Neural cell (in vitro differentiated cells): ENCODE measurements around the gene SLC17A7. TPM values are rescaled to one million over a fixed set of nuclear protein-coding genes. Genes with fewer than 3 reads are reported as not detected.

Source experiments
- H2AFZ ChIP-seq: fragments of 200-600, 300-800 bp; sonication (generic), shearing (Covaris generic); 2 replicates; pipeline ENCODE4 v1.6.0; 2014; ENCODE audit warnings: low read depth, mild to moderate bottlenecking, antibody characterized with exemption, low read length, moderate library complexity
- H3F3A ChIP-seq: fragments of 200-600 bp; shearing (Covaris generic); 2 replicates; pipeline ENCODE4 v1.6.1; 2016; ENCODE audit warnings: mild to moderate bottlenecking, moderate library complexity, mixed read lengths, antibody characterized with exemption, low read length; ENCODE audit not compliant: insufficient read depth, poor library complexity, severe bottlenecking
- H3K27ac ChIP-seq: fragments of 200-600, 300-800 bp; sonication (generic), shearing (Covaris generic); 2 replicates; pipeline ENCODE4 v1.5.1; 2014; ENCODE audit warnings: mild to moderate bottlenecking, low read length, moderate library complexity
- H3K27me3 ChIP-seq: fragments of 300-800, 200-600 bp; sonication (generic), shearing (Covaris generic); 2 replicates; pipeline ENCODE4 v1.6.0; 2014; ENCODE audit warnings: mild to moderate bottlenecking, low read depth, low read length, moderate library complexity; ENCODE audit not compliant: insufficient read depth
- H3K36me3 ChIP-seq: fragments of 300-800, 200-600 bp; sonication (generic), shearing (Covaris generic); 2 replicates; pipeline ENCODE4 v1.5.1; 2014; ENCODE audit warnings: mild to moderate bottlenecking, antibody characterized with exemption, low read length, moderate library complexity; ENCODE audit not compliant: insufficient read depth
- H3K4me2 ChIP-seq: fragments of 300-800, 200-600 bp; sonication (generic), shearing (Covaris generic); 2 replicates; pipeline ENCODE4 v1.6.0; 2014; ENCODE audit warnings: mild to moderate bottlenecking, low read length
- H3K4me3 ChIP-seq: fragments of 300-800, 200-600 bp; sonication (generic), shearing (Covaris generic); 2 replicates; pipeline ENCODE4 v1.5.1; 2014; ENCODE audit warnings: mild to moderate bottlenecking, low read length, moderate library complexity
- H3K79me2 ChIP-seq: fragments of 200-600 bp; shearing (Covaris generic); replicated peaks from 2 replicates; pipeline ENCODE4 v1.6.0; 2014; ENCODE audit warnings: mild to moderate bottlenecking, low read length, moderate library complexity; ENCODE audit not compliant: insufficient read depth
- H3K9ac ChIP-seq: fragments of 300-800, 200-600 bp; sonication (generic), shearing (Covaris generic); 2 replicates; pipeline ENCODE4 v1.6.1; 2016; ENCODE audit warnings: mild to moderate bottlenecking, low read length, mixed read lengths
- H3K9me2 ChIP-seq: fragments of 200-600 bp; shearing (Covaris generic); 2 replicates; pipeline ENCODE4 v1.6.1; 2016; ENCODE audit warnings: mild to moderate bottlenecking, low read length, mixed read lengths; ENCODE audit not compliant: insufficient read depth
- H3K9me3 ChIP-seq: fragments of 200-600, 300-800 bp; sonication (generic), shearing (Covaris generic); 2 replicates; pipeline ENCODE4 v1.6.1; 2016; ENCODE audit warnings: mild to moderate bottlenecking, mixed run types, low read length, moderate library complexity, mixed read lengths
- H4K20me1 ChIP-seq: fragments of 200-600 bp; shearing (Covaris generic); 2 replicates; pipeline ENCODE4 v1.6.1; 2016; ENCODE audit warnings: mild to moderate bottlenecking, mixed run types; ENCODE audit not compliant: insufficient read depth
- EP300 ChIP-seq: fragments of 450-650 bp; conservative IDR thresholded peaks from 2 replicates; pipeline ENCODE4 v1.6.1; 2014; ENCODE audit warnings: antibody characterized with exemption, mild to moderate bottlenecking, moderate library complexity; ENCODE audit not compliant: poor library complexity, severe bottlenecking
- EZH2 ChIP-seq: fragments of 200-600, 300-800 bp; shearing (Covaris generic), sonication (generic); IDR thresholded peaks from 2 replicates; pipeline ENCODE4 v1.6.1; 2014; ENCODE audit warnings: antibody characterized with exemption, low read length, borderline replicate concordance, mild to moderate bottlenecking; ENCODE audit not compliant: insufficient read depth, poor library complexity, severe bottlenecking
- MXI1 ChIP-seq: fragments of 450-650 bp; conservative IDR thresholded peaks from 2 replicates; pipeline ENCODE4 v1.6.1; 2014; ENCODE audit warnings: antibody characterized with exemption, mild to moderate bottlenecking; ENCODE audit not compliant: poor library complexity, severe bottlenecking
- POLR2AphosphoS5 ChIP-seq: IDR thresholded peaks from 2 replicates; pipeline ENCODE4 v1.6.1; 2012
- RAD21 ChIP-seq: fragments of 450-650 bp; conservative IDR thresholded peaks from 2 replicates; pipeline ENCODE4 v1.6.1; 2014; ENCODE audit warnings: antibody characterized with exemption, mild to moderate bottlenecking, moderate library complexity
- REST ChIP-seq: IDR thresholded peaks from 2 replicates; pipeline ENCODE4 v1.6.1; 2012; ENCODE audit warnings: borderline replicate concordance
- SMC3 ChIP-seq: fragments of 450-650 bp; conservative IDR thresholded peaks from 2 replicates; pipeline ENCODE4 v1.6.1; 2014; ENCODE audit warnings: antibody characterized with exemption, mild to moderate bottlenecking, moderate library complexity; ENCODE audit not compliant: poor library complexity
- TAF1 ChIP-seq: IDR thresholded peaks from 2 replicates; pipeline ENCODE4 v1.6.1; 2012; ENCODE audit warnings: low read depth
- polyA plus RNA-seq: library from polyadenylated mRNA; depleted of rRNA; stranded (reverse); fragments of >200 nt; gene quantifications from 2 replicates; pipeline ENCODE4 v1.2.3, GENCODE V29; 2014
- TF ChIP-seq, protein P1 (sequence below): fragments of 450-650 bp; IDR thresholded peaks from 2 replicates; pipeline ENCODE4 v1.5.1; 2014; ENCODE audit warnings: antibody characterized with exemption, mild to moderate bottlenecking, moderate library complexity; ENCODE audit not compliant: poor library complexity, severe bottlenecking

The SLC17A7 gene
- polyA plus RNA-seq, 1 donor from 2014 or later: 0.07 TPM

- Histone ChIP-seq H3K79me2 (no peaks in the 10 kb centered on the region), H3K9ac (no peak overlapping the region), H2AFZ (no peak overlapping the region), H3K27me3 (no peaks in the 10 kb centered on the region), H3K36me3 (no peaks in the 10 kb centered on the region), H3K4me2 (no peak overlapping the region), H3F3A (no peaks in the 10 kb centered on the region), H3K27ac (no peak overlapping the region), H3K9me3 (no peaks in the 10 kb centered on the region), H4K20me1 (no peaks in the 10 kb centered on the region), H3K9me2 (no peaks in the 10 kb centered on the region), H3K4me3 (no peak overlapping the region)
- TF ChIP-seq TAF1 (no peak), POLR2AphosphoS5 (no peak), RAD21 (no peak)
- TF ChIP-seq, protein P1, sequence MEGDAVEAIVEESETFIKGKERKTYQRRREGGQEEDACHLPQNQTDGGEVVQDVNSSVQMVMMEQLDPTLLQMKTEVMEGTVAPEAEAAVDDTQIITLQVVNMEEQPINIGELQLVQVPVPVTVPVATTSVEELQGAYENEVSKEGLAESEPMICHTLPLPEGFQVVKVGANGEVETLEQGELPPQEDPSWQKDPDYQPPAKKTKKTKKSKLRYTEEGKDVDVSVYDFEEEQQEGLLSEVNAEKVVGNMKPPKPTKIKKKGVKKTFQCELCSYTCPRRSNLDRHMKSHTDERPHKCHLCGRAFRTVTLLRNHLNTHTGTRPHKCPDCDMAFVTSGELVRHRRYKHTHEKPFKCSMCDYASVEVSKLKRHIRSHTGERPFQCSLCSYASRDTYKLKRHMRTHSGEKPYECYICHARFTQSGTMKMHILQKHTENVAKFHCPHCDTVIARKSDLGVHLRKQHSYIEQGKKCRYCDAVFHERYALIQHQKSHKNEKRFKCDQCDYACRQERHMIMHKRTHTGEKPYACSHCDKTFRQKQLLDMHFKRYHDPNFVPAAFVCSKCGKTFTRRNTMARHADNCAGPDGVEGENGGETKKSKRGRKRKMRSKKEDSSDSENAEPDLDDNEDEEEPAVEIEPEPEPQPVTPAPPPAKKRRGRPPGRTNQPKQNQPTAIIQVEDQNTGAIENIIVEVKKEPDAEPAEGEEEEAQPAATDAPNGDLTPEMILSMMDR: no peak
These were observed 51.0 kb downstream of the SLC17A7 start for GRCh38 chr19:49390131-49390928.

DNA sequence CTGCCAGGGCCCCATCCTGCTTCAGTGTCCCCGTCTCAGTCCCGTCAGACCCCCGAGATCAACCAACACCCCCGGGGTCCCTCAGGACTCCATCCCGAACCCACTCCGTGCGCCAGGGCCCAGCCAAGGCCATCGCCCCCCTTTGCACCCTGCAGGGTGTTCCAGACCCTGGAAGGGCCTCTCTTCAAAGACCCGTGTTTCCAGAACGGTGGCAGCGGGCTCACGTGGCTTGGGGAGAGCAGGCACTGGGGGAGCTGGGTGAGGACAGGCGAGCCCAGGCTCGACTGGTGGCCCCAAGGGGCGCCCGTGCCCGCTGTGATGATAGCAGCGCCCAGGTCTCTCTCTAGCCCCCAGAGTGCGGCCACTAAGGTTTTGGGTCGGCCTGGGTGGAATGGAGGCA is 51.9 kb downstream of the SLC17A7 start:
- H2AFZ ChIP-seq: no peak overlapping the region
- no peak overlapping the region for H3K27ac ChIP-seq
- H3F3A ChIP-seq: no peaks in the 10 kb centered on the region
- H3K9me3 ChIP-seq: no peaks in the 10 kb centered on the region
- no peak overlapping the region for H3K4me3 ChIP-seq
- H3K79me2 ChIP-seq: no peaks in the 10 kb centered on the region
- no peaks in the 10 kb centered on the region for H3K36me3 ChIP-seq
- H4K20me1 ChIP-seq: no peaks in the 10 kb centered on the region
- H3K9ac ChIP-seq: no peak overlapping the region
- no peak overlapping the region for H3K4me2 ChIP-seq
- H3K9me2 ChIP-seq: no peaks in the 10 kb centered on the region
- TF ChIP-seq TAF1 (no peak), SMC3 (no peak), REST (no peak), MXI1 (no peak), EP300 (no peak), POLR2AphosphoS5 (no peak), RAD21 (no peak), EZH2 (no peak)
- TF ChIP-seq, protein P1: no peak
- H3K27me3 ChIP-seq: no peaks in the 10 kb centered on the region
